ENCODE results near the gene LRGUK. TPM values are rescaled to one million over a fixed set of nuclear protein-coding genes. Genes with fewer than 3 reads are reported as not detected.

Gene LRGUK
- total and polyA plus RNA-seq, 10 donors = 0.26 to 1.8 (median 1.2) TPM; not detected in 1

DNA sequence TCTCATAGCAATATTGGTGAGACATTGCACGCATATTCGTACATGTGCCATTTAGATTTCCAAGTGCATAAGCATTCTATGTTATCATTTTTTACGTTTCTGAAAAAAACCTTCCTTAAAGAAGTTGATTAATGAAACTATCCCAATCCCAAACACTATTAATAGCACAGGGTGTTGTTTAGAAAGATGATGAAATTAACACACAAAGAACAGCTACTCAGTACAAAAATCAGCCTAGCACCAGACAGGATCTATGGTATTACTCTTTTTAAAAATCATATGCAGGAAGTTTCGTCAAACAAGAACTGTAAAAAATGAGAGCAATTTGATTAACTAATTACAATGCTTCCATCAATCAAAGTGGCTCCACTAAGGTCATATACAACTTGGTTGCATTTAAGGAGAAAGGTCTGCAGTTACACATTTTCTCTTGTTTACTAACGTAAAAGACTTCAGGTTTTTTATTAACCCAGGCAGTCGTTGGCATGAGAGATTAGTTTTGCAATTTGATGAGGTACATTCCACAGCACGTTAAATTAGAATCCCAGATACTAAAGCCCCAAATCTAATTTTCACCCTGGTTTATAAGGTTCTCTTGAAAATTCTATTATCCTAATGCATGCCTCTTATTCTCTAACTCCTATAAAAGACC lies 151.5 kb downstream of the LRGUK start:
- Histone ChIP-seq H3K27ac (no peak overlapping the region), H3K4me3 (no peak overlapping the region), H3K4me1 (no peaks in the 10 kb centered on the region), H3K36me3 (no peaks in the 10 kb centered on the region), H3K27me3 (replicated peaks in 1 of 7) (peaks cover 0 to 18% (median 0%) of the 10 kb centered on the region in 7 donors), H3K9me3 (no peaks in the 10 kb centered on the region)
- no peak for DNase-seq
- intact Hi-C loops (cut with DNase I; ENCODE audit: low total_unique reads) = no loop called here
- WGBS, 5 donors = 77 to 86% (median 81%) methylated on average over 7 of the region's 7 CpGs
- TF ChIP-seq POLR2AphosphoS5 (IDR thresholded peaks at IDR 0.05) = no peak
- TF ChIP-seq, protein P1, sequence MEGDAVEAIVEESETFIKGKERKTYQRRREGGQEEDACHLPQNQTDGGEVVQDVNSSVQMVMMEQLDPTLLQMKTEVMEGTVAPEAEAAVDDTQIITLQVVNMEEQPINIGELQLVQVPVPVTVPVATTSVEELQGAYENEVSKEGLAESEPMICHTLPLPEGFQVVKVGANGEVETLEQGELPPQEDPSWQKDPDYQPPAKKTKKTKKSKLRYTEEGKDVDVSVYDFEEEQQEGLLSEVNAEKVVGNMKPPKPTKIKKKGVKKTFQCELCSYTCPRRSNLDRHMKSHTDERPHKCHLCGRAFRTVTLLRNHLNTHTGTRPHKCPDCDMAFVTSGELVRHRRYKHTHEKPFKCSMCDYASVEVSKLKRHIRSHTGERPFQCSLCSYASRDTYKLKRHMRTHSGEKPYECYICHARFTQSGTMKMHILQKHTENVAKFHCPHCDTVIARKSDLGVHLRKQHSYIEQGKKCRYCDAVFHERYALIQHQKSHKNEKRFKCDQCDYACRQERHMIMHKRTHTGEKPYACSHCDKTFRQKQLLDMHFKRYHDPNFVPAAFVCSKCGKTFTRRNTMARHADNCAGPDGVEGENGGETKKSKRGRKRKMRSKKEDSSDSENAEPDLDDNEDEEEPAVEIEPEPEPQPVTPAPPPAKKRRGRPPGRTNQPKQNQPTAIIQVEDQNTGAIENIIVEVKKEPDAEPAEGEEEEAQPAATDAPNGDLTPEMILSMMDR (IDR thresholded peaks at IDR 0.05 in 8 of 11, conservative IDR thresholded peaks at IDR 0.05 in 3 of 11) = no peak
- TF ChIP-seq POLR2A (IDR thresholded peaks at IDR 0.05) = no peak

DNA sequence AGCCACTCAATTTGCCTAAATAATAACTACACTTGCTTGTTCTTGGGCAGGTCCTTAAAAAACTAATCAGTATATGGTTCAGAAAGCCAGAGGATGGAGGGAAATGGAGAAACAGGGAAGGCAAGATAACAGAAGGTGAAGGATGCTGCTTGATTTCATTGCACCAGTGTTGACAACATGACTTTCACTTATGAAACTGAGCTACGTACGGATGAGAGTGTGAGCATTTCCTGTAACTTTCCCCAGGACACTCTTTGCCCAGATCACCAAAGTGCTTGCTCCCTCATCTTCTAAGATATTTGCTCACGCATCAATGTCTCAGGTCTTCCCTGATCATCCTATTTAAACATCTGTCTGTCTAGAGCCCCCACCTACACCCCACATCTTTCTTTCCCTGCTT lies 152.2 kb downstream of the LRGUK start:
- intact Hi-C loops (cut with DNase I; ENCODE audit: low total_unique reads) = no loop called here
- TF ChIP-seq, protein P1 (IDR thresholded peaks at IDR 0.05 in 8 of 11, conservative IDR thresholded peaks at IDR 0.05 in 3 of 11) = no peak
- TF ChIP-seq POLR2A (IDR thresholded peaks at IDR 0.05) (no peak), POLR2AphosphoS5 (IDR thresholded peaks at IDR 0.05) (no peak)
- no peaks in the 10 kb centered on the region for H3K9me3 ChIP-seq
- H3K36me3 ChIP-seq = no peaks in the 10 kb centered on the region
- H3K4me3 ChIP-seq = no peak overlapping the region
- DNase-seq = no peak
- 68 to 85% (median 74%) methylated on average over 3 of the region's 3 CpGs for WGBS, 5 donors
- H3K27ac ChIP-seq = no peak overlapping the region
- H3K4me1 ChIP-seq = no peaks in the 10 kb centered on the region
- H3K27me3 ChIP-seq (replicated peaks in 1 of 7) = peaks cover 0 to 18% (median 0%) of the 10 kb centered on the region in 7 donors

DNA sequence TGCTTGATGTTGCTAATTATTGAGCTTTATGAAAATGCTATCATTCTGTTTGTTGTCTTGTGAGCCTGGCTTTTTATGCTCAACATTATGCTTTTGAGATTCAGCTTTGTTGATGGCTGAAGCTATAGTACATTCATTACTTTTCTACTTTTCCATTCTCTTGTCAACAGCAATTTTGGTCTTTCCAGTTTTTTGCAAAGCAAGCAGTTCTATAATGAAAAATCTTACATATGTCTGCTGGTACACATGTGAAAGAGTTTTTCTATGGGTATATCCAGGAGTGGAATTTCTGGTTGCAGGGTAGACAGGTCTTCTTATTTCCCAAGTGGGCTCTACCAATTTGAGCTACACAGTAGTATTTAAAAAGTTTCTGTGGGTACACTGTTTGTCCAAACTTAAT lies 152.8 kb downstream of the LRGUK start:
- Histone ChIP-seq H3K4me1 (no peaks in the 10 kb centered on the region), H3K36me3 (no peaks in the 10 kb centered on the region), H3K4me3 (no peak overlapping the region), H3K27ac (no peak overlapping the region), H3K9me3 (no peaks in the 10 kb centered on the region), H3K27me3 (replicated peaks in 1 of 7) (peaks cover 0 to 18% (median 0%) of the 10 kb centered on the region in 7 donors)
- no peak for DNase-seq
- intact Hi-C loops (cut with DNase I; ENCODE audit: low total_unique reads) = no loop called here
- TF ChIP-seq POLR2AphosphoS5 (IDR thresholded peaks at IDR 0.05) (no peak), POLR2A (IDR thresholded peaks at IDR 0.05) (no peak)
- TF ChIP-seq, protein P1 (IDR thresholded peaks at IDR 0.05 in 8 of 11, conservative IDR thresholded peaks at IDR 0.05 in 3 of 11) = no peak

DNA sequence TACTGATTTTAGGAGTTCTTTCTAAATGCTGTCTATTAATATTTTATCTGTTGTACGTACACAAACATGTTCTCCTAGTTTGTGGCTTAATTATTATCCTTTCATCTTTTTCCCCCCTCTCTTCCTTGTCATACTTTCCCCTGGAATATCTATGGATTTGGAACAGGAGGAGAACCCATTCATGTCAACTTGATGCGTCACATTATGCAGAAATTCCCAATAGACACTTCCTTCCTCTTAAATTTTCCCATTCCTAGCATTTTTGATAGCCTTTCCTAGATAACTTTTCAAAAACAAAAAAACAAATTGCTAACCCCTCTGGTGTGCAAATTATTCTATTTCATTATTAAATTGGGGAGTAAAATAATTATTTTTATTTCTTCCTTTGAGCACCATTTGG lies 153.4 kb downstream of the LRGUK start:
- WGBS, 5 donors = 83 to 92% (median 89%) methylated on average over 2 of the region's 2 CpGs
- Histone ChIP-seq H3K27me3 (replicated peaks in 1 of 7) (peaks cover 0 to 18% (median 0%) of the 10 kb centered on the region in 7 donors), H3K27ac (no peak overlapping the region), H3K4me3 (no peak overlapping the region), H3K4me1 (no peaks in the 10 kb centered on the region), H3K9me3 (no peaks in the 10 kb centered on the region), H3K36me3 (no peaks in the 10 kb centered on the region)
- intact Hi-C loops (cut with DNase I; ENCODE audit: low total_unique reads) = no loop called here
- TF ChIP-seq, protein P1 (IDR thresholded peaks at IDR 0.05 in 8 of 11, conservative IDR thresholded peaks at IDR 0.05 in 3 of 11) = no peak
- TF ChIP-seq POLR2A (IDR thresholded peaks at IDR 0.05) (no peak), POLR2AphosphoS5 (IDR thresholded peaks at IDR 0.05) (no peak)
- DNase-seq = no peak

Data from spleen (tissue), 11 donors.